CD4-positive, alpha-beta T cell treated with Interleukin-21 for 1 hour (primary cell): ENCODE measurements around the gene TENM4.

Experiments used
- DNase-seq: peaks from one replicate; pipeline ENCODE4 v3.0.0-alpha.2; 2020

The TENM4 gene

DNA sequence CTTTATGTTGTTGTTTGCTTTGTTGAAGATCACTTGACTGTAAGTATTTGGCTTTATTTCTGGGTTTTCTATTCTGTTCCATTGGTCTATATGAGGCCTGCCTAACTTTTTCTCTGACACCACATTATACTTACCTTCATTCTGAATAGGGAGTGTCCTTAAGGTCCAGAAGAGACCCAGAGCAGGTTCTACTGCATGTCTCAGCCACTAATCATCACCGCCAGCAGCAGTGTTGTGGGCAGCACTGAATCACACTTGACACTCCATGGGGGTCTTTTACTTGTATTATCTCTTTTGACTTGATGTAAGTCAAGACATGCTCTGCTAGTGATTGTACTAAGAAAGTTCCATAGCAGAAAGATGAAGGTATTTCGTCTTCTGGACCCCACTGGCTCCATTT is 274.9 kb downstream of the TENM4 start:
- DNase-seq: no peak

DNA sequence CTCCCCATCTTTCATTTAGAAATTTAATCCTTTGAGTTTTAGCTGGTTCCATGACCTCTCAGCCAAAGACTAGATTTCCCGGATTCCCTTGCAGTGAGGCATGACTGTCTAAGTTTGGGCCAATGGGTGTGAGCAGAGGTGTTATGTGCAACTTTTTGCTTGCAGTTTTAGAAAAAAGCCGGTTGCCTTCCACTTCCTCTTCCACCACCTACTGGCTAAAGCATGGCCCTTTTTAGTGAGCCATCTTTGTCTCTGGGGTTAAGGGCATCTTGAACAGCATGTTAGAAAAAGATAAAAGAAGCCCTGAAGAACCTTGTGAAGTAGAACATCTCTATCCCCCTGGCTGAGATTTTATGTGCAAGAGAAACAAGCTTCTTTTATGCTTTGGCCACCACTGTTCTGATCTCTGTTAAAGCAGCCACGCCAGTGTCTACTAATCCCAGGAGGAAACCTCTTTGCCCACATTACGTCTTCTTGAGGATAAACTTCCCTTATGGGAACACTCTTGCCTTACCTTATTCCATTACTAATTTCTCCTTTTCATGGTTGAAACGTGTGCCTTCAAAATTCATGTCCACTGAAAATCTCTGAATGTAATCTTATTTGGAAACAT is 279.9 kb downstream of the TENM4 start:
- DNase-seq: no peak

DNA sequence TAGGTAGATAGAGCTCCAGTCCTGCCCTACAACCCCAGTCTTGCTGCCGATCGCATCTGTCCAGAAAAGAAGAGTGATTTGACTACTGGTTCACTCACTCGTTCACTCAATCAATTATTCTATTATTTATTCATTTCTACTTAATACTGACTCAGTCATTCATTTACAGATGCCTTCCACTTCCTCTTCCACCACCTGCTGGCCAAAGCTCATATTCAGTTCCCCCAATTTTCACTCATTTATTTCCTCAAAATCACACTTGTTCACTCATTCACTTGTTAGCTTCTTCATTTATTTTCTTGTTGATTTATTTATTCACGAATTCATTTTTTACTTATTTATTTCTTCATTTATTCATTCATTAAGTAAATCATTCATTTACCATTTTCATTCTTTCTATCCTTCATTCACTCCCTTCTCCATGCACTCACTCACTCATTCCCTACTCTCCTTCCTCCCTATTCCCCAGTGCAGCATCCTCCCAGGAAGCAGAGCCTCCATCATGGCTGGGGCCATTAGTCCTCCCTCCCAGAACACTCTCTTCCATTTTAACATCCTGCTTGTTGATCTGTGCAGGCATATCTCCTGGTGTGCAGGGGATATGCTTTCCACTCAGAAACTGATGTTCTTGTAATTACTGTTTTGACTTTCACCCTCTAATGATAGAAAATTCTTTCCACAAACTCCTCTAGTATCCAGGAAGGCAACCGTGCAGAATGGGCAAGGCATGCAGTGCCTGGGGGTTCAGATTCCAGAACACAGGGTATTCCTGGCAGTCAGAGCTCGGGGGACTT is 281.0 kb downstream of the TENM4 start:
- DNase-seq: no peak

DNA sequence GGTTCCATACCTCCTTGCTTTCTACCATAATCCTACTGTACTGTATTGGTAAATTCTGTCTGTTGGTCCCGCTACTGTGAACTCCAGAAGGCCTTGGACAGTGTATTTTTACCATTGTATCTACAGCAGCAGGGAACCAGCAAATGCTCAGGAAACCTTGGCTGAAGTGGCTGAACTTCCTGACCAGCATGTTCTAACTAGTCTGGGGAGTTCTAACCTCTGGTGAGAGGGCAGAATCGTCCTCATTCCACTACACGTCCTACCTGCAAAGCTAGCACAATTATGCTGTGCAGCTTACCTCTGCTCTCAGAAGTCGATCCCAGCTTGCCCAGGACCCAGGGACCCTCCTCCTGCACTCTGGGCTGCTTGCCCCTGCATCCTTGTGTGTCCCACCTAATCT is 283.1 kb downstream of the TENM4 start:
- no peak for DNase-seq

DNA sequence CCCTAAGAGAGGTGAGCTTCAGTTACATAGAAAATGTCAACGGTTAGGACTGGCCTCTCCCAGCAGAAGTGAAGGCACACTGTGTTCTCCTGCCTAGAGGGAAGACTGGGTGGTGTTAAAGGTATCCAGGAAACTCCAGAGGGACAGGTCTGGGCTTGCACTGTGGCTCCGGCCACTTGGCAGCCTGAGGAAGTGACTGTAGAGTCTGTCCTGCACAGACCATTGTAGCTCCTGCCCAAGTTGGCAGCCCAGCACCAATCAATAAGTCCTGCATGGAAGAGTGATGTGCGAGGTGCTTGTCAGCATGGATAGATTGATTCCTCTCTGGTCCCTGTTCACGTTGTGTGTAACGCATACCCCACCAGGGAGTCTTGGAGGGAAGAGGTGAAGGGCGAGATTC is 284.8 kb downstream of the TENM4 start:
- DNase-seq: no peak

DNA sequence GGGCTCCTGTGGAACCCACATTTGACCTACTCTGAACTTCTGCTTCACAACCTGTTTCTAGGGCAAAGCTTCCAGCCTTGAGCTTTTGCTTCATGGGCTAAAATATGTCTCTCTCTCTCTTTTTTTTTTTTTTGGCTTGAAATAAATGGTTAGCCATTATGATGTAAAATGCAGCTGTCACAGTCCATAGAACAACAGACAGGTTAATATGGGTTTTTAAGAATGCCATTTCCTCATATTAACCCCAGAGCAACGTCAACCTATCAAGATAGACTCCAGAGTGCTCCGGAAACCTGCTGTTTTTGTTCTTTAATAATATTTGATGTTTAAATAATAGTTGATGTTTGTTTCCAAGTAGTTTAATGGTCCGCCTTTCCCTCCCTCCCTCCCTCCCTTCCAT is 285.6 kb downstream of the TENM4 start:
- no peak for DNase-seq

DNA sequence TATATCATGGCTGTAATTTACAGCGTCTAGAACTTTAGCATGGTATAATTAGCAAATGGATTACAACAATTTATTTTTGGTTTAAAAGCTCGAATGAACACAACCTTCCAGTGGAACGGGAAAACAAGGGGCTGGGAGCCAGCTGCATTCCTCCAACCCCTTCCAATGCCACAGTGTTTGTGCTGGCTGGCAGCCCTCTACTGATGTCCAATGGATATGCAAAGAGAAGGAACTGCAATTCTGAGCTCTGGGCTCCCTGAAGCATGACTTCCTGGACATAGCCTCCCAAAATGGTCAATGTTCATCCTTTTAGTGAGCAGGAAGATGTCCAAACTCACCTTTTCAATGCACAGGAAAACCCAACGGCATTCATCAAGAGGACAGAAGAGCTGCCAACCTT is 288.3 kb downstream of the TENM4 start:
- DNase-seq: no peak

DNA sequence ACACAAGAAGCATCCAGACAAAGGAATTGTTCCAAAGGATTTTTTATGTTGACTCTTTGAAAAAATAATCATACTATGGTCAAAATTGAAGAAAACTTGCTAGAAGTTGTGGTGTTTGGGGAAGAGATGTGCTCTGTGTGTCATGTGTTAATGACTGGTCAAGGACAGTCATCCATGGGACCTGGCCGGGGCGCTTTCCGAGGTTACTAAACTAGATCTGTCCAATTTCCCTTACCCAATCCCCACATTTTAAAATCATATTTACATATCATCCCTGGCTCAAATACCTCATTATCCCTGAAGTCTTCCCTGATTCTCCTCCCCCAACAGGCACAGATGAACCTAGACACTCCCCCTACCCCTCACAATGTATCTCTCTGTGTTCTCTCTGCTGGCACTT is 289.4 kb downstream of the TENM4 start:
- DNase-seq: no peak

DNA sequence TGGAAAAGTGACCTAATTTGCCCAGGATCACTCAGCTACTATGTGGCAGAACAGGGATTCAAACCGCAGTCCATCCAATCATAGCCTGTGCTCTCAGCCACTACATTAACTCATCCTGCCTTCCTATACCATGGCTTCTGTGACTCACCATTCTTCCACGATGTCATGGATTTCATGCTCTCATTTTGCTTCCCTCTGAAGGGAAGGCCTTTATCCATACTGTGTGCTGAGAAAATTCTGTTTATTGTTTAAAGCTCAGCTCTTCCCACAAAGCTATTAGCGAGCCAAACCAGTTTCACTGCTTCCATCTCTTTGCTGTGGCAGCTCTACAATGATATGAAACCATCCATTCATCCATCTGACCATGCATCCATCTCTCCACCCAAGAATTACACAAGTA is 289.9 kb downstream of the TENM4 start:
- DNase-seq: no peak

DNA sequence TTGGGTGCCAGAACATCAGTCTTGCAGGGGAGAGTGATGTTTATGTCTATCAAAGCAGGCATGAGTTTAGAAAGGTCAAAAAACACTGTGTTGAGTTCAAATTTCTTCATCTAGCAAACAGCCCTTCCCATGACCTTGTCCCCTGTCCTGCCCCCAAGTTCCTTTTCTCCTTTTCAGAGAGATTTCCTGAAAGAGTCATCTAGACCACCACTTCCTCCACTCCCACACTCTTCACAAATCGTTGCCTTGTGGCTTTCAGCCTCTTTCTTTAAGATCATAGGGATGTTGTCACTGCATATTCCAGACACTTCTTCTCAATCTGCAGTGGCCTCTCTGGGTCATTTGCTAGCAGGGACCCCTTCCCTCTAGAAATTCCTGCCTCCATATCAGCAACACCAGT is 290.5 kb downstream of the TENM4 start:
- DNase-seq: no peak

DNA sequence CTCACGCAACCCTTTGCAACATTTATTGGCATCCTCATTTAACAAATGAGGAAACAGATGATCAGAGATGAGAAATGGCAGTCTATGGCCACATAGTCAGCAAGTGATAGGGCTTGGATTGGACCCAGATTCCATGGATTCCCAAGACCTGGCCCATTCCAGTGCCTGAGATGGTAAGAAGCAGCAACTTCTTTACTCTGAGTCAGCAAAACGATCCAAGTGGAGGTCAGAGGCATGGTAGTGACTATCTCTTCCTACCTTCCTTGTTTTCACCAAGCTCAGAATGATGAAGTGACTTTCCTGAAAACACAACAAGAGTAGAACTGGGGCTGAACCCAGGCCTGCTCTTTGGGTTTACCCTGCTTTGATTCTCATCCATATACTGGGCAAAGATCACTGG is 293.1 kb downstream of the TENM4 start:
- DNase-seq: no peak

DNA sequence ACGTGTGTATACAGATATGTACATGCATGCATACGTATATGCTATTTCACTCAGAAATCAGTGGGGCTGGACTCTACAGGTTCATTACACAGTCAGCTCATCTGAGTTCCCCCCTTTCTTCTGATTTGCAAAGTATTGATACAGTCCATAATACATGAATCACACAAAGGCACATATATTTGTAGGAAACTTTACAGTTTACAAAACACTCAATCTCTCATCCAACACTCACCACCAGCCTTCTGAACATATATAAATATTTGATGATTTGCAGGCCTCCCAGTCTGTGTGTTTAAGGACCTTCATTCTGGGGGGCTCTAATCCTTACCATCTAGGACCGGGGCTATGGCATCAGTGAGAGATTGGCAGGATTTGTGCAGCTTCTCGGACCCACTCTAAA is 293.8 kb downstream of the TENM4 start:
- DNase-seq: no peak

DNA sequence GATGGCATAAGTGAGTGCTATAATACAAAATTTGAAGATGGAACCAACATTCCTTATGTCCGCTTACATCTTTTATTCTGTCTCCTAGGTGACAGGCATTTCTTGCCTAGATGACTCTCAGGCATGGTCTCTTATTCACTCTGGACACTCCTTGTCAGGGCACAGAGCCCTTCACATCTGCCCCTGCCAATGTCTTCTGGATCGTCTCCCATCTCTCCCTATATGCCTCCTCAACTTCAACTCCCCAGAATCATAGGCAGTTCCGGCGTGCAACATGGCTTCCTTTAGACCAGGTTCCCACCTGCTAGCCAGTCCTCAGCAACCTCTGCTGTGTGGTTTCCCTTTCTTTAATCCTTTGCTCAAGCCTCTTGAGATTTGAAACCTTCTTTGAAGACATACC is 300.9 kb downstream of the TENM4 start:
- no peak for DNase-seq

DNA sequence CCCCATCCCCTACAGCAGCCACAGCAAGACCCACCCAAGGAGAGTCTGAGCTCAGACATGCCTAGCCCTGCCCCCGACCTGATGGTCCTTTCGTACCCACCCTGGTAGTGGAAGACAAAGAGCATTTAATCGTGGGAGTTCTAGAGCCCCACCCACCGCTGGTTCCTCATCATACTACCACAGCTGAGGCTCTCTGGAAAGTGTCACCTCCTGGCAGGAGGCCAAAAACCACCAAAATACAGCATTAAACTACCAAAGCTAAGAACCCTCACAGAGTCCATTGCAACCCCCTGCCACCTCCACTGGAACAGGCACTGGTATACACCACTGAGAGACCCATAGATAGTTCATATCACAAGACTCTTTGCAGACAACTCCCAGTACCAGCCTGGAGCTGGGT is 311.1 kb downstream of the TENM4 start:
- no peak for DNase-seq

DNA sequence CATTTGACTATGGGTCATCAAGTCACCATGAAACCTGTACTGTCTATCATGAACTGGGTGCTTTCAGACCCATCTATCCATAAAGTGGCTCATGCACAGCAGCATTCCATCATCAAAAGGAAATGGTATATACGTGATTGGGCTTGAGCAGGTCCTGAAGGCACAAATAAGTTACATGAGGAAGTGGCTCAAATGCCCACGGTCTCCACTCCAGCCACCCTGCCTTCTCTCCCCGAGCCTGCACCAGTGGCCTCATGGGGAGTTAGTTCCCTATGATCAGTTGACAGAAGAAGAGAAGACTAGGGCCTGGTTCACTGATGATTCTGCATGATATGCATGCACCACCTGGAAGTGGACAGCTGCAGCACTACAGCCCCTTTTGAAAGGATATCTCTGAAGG is 312.5 kb downstream of the TENM4 start:
- no peak for DNase-seq

DNA sequence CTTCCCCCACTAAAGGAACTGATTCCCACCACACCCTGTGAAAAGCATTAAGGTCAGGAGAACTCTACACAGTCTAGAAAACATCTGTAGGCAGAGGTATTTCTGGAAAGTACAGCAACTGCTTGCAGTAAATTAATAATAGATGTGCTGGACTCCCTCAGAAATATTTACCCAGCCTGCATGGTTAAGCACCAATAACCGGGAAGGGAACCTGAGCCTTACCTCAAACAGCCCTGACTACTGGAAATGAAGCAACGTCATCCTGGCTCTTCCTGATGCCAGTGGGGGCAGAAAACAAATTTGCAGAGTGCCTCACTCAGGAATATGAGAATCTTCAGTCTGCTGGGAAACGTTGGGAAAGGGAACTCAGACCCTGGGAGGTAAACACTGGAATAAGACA is 318.1 kb downstream of the TENM4 start:
- no peak for DNase-seq

DNA sequence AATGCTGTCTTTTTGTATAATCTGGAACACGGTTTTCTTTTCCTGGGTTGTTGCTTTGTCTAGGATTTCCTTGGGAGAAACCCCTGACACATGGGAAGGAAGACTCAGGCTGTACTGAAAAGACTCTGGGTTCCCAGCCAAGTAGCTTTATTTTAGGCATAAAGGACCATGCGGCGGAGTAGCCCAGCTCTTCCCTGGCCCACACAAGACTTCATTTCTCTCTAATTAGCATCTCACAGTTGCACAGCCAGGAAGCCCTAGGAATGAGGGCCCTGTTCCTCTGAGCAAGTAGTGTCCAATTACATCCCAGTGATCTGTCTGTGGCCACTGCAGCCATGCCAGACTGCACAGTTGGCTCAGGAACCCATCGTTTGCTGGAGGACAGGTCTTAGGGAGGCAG is 319.5 kb downstream of the TENM4 start:
- no peak for DNase-seq

DNA sequence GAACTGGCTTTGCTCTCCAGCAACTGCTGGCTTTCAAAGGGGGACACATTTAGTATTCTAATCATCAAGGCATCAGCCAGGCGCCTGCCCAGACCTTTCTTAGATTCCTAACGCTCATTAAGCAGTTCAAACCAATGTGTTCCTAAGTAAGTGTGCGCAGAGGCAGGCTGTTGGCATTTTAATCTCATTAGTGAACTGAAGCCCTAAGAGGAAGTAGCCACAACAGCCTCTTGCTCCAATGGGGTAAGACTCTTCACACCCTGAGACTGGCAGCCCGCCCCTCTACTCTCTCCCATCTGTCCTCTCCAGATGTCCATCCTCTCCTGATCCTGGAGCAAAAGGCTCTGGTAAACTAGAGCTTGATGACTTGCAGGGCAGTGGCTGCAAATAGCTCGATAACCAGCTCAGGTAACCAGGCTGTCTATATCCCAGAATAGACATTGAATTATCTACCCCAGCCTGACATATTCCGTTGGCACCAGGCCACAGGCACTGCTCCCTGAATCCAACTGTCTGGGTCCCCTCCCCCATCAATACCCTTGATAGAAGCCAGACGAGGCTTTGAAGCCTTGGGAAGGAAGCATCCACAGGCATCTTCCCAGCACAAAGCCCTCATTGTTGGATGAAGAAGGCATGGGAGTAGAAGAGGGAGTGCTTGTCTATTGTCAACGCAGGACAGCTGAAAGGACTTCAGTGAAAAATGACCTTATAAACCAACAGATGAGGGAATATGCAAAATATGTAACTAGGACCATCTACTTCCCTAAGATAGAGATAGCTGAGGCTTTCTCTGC is 321.1 kb downstream of the TENM4 start:
- DNase-seq: no peak

DNA sequence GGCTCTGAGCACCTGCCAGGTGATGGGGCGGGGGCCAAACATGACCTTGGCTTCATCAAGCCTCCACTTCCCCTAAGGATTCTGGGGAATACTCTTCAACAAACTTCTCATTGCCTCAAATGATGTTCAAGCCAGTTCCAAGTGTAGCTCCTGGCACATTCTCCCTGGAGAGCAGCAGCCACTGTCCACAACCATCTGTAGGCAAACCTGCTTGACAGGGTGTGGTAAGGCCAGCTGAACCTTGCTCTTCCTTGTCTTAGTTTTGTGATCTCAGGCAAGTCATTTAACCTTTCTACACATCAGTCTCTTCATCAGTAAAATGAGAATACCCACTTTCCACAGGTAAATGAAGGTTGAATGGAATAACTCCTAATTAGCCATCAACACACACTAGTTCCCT is 323.3 kb downstream of the TENM4 start:
- no peak for DNase-seq

DNA sequence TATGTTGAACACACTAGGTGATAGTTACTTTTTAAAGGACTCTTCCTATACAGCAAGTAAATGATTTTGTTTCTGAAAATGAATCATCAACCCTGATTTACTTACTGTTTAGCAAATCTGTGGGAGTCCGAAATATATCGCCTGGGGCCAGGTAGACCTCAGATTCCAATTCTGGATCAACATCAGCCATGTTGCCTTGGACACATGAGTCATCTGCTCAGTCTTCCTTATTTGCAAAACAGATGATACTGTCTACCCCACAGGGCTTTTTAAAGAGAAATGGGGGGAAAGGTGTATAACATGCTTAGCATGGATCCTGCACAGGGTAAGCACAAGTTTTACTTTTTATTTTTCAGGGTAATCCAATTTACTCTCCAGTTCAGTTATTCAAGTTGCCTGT is 324.2 kb downstream of the TENM4 start:
- DNase-seq: no peak

DNA sequence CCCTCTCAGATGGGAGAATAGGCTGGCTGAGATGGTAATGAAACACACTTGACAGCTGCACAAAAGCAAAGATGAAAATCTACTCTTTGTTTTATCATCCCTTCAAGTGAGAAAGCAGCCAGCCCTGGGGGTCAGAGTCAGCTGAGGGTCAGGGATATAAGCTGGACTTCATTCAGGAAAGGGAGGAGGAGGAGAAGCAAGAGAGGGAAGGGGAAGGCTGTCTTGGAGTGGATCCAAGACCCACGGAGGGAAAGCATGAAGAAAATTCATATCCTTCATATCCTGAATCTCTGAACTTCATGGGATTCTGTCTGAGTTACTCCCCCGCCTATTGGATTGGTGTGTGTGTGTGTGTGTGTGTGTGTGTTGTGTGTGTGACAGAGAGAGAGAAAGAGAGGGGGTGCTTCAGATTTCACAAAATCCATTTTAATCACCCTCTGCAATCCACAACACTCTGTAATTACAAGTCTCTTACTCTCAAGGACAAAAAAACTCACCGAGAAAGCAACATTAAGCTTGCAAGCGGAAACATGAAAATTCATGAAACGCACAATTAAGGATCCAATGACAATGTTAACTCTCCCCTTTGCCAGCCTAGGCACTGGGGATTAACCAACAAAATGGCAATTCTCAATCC is 327.7 kb downstream of the TENM4 start:
- no peak for DNase-seq

DNA sequence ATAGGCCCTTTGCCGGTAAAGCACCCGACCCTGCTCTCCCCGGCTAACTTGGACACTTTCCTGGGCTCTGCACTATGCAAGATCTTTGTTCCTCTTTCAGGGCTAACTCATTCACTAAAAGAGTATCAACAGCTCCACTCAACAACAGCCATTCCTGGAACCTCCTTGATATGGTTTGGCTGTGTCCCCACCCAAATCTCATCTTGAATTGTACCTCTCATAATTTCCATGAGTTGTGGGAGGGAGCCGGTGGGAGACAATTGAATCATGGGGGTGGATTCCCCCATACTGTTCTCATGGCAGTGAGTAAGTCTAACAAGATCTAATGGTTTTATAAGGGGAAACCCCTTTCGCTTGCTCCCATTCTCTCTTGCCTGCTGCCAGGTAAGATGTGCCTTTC is 330.0 kb downstream of the TENM4 start:
- no peak for DNase-seq

DNA sequence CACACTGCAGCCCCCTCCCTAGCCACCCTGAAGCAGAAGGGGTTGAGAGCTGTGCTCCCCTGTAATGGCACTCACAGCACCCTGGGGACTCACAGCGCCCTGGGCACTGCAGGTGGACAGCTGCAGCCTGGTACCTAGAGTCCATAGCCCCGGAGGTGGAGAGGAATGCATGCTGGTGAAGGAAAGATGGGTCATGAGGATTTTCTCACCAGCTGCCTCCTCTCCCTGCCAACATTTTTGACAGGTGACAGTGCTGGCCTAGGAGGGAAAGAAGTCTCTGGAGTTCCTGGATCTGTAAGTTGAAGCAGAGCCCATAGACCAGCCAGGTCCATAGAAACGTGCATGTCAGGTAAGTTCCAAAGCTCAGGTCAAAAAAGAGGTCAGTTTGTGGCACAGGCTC is 330.5 kb downstream of the TENM4 start:
- DNase-seq: no peak

DNA sequence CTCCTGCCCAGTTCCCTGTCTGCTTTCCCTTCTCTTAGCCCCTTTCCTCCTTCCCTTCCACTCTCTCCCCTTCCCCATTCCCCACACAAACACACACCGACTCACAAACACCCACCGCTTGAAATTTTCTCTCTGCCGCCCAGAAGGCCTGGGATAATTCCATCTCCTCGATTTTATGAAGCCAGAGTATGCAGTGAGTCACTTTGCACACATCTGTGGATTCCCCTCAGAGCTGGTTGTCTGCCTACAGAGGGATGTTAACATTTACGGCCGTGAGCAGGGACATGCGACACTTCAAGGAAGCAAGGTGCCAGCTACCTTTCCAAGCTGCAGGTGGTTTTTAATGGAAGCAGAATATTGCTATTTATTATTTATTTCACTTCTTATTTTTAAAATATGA is 332.0 kb downstream of the TENM4 start:
- DNase-seq: no peak
